Heart right ventricle (tissue), 16 donors: ENCODE data around the gene INSRR. TPM values are rescaled to one million over a fixed set of nuclear protein-coding genes. Genes with fewer than 3 reads are reported as not detected.

Experiments
- ATAC-seq, 8 donors: fragments of 200-7000 bp; cut with Tn5 transposase; one replicate each; pipeline ENCODE4 v1.9.1; 2020; ENCODE audit warnings: mild to moderate bottlenecking in 8 of 8, moderate library complexity in 8 of 8, moderate number of reproducible peaks in 1 of 8
- DNase-seq, 2 donors: peaks; one replicate each; pipeline ENCODE4 v3.0.0-alpha.2; 2020
- H3K27ac ChIP-seq, 10 donors: fragments of 200-600 bp; sonication (generic) in 2 of 10; one replicate each; pipeline versions ENCODE4 v1.5.0 to v1.8.0; 2020 to 2022; ENCODE audit warnings: mild to moderate bottlenecking in 3 of 10
- H3K27me3 ChIP-seq, 7 donors: fragments of 200-600 bp; one replicate each; pipeline ENCODE4 v1.8.0; 2021 to 2022; ENCODE audit warnings: mild to moderate bottlenecking in 2 of 7
- H3K36me3 ChIP-seq, 9 donors: fragments of 200-600 bp; sonication (generic) in 1 of 9; one replicate each; pipeline versions ENCODE4 v1.5.0 to v1.8.0; 2020 to 2022; ENCODE audit warnings: mild to moderate bottlenecking in 2 of 9
- H3K4me1 ChIP-seq, 9 donors: fragments of 200-600 bp; sonication (generic) in 1 of 9; one replicate each; pipeline versions ENCODE4 v1.5.0 to v1.8.0; 2020 to 2022; ENCODE audit warnings: mild to moderate bottlenecking in 4 of 9
- H3K4me3 ChIP-seq, 10 donors: fragments of 200-600 bp; sonication (generic) in 2 of 10; one replicate each; pipeline versions ENCODE4 v1.5.0 to v1.8.0; 2020 to 2022; ENCODE audit warnings: mild to moderate bottlenecking in 7 of 10, moderate library complexity in 2 of 10
- H3K9me3 ChIP-seq, 11 donors: fragments of 200-600 bp in 10 of 11; sonication (generic) in 2 of 11; one replicate each; pipeline versions ENCODE4 v1.5.0 to v1.8.0; 2013 to 2022; ENCODE audit warnings: mild to moderate bottlenecking in 2 of 11, control low read depth in 1 of 11, moderate library complexity in 1 of 11
- WGBS, 2 donors: extraction: QIAGEN DNeasy Blood & Tissue Kit; methylation state at CpG; one replicate each; pipeline ENCODE4 v1.1.7; 2013; ENCODE audit warnings: inconsistent platforms in 1 of 2; 5-methylcytosine and 5-hydroxymethylcytosine counted together
- intact Hi-C, 10 donors: fragments of 100-400 bp; cut with DNase I; formaldehyde crosslinking; loops; one replicate each; pipeline versions ENCODE4 v1.11.1 to v1.14.2; 2022
- polyA plus RNA-seq, 2 donors: library from polyadenylated mRNA; stranded (reverse); fragments of 200-250 nt; gene quantifications; one replicate each; pipeline ENCODE4 v1.2.3, GENCODE V29; 2013
- total RNA-seq, 10 donors: library from RNA; stranded (reverse); fragmentation: NEBNext Ultra II Directional in 3 of 10; extraction: Animal tissue kit (Norgen Biotek cat#: 25700) in 3 of 10; gene quantifications; one replicate each; pipeline versions ENCODE4 v1.2.1 to v1.2.4, GENCODE V29; 2021 to 2023
- TF ChIP-seq, protein P1 (sequence below), 9 donors: fragments of 200-600 bp; sonication (generic) in 2 of 9; IDR thresholded peaks; one replicate each; pipeline versions ENCODE4 v1.5.0 to v1.8.0; 2021 to 2022; ENCODE audit warnings: antibody characterized with exemption in 9 of 9, mild to moderate bottlenecking in 5 of 9, moderate library complexity in 1 of 9
- donor health status: Arrhythmogenic right ventricular cardiomyopathy.
- donor health status: ischemic (EF 13 %, LVEDD 7.1; RV severe dilation, severe dysfunction).
- donor health status: healthy with polysubstance abuse.
- donor health status: DM: no; HTN: yes; CAD: no.
- donor health status: DM: no; HTN: no; CAD: no.
- donor health status: ischemic (EF 25% LVEDD 6.9; RV normal size, moderate dysfunction).
- donor health status: ischemic (EF 25% LVEDD 5.7; RV mildly dilated, moderate dysfunction).
- donor health status: healthy.
- donor health status: DM: yes; HTN: yes; CAD: no.
- donor health status: Ischemic cardiomyopathy.
- donor health status: ischemic (EF 35%, LVEDD 5.7; RV mildly dilated, moderate dysfunction).
- donor health status: nonischemic (EF 11% LVEDD 7.7; RV severe dilation, severe dysfunction).
- donor health status: DM: yes; HTN: yes; CAD: no.
- donor health status: PGD.
- donor health status: ischemic (EF 29% LVEDD 5.4; RV normal size, mild dysfunction).
- donor health status: nonischemic (EF 23%, LVEDD 6.1; RV moderate dilation, normal function).

The INSRR gene
- total and polyA plus RNA-seq, 12 donors, result 0.01 to 0.80 (median 0.07) TPM

DNA sequence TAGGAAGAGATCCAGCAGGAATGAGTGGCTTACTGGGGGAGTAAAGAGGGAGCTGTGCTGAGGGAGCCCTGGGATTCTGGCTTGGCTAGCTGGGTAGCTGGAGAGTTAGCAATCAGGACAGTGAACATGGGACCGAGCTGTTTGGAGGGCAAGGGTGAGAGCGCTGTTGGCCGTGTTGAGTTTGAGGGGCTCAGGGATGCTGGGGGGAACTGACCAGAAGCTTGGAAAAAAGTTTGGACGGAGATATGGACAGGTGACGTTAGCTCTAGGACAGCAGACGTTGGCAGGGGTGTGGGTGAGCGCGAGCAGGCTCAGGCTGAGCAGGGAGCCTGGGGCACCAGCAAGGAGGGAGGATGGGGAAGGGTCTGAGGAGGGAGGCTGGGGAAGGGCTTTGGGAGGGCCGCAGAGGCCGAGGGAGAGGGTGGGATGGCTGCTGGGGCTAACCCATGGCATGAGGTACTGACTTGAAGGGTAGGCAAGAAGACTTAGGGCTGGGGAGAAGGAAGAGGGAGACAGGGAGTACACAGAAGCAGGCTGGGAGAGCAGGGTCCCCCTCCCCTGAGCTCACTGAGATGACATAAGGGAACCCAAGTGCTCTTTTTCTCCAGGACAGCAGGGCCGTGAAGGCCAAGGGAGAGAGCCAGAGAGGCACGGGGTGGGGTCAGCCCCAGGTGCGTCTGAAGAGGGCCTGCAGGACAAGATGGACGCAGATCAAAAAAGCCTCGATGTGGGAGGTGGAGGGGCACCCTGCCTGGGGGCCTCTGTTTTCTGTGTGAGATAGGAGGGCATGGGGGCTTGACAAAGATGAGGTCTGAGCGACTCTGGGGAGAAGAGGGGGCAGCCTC lies 50.5 kb downstream of the INSRR start:
- H3K4me1 ChIP-seq, result peaks cover 0 to 55% (median 28%) of the 10 kb centered on the region in 9 donors
- DNase-seq (no peak), ATAC-seq (no peak)
- peaks cover 0 to 11% (median 0%) of the 10 kb centered on the region in 9 donors for H3K36me3 ChIP-seq
- TF ChIP-seq, protein P1, sequence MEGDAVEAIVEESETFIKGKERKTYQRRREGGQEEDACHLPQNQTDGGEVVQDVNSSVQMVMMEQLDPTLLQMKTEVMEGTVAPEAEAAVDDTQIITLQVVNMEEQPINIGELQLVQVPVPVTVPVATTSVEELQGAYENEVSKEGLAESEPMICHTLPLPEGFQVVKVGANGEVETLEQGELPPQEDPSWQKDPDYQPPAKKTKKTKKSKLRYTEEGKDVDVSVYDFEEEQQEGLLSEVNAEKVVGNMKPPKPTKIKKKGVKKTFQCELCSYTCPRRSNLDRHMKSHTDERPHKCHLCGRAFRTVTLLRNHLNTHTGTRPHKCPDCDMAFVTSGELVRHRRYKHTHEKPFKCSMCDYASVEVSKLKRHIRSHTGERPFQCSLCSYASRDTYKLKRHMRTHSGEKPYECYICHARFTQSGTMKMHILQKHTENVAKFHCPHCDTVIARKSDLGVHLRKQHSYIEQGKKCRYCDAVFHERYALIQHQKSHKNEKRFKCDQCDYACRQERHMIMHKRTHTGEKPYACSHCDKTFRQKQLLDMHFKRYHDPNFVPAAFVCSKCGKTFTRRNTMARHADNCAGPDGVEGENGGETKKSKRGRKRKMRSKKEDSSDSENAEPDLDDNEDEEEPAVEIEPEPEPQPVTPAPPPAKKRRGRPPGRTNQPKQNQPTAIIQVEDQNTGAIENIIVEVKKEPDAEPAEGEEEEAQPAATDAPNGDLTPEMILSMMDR (IDR thresholded peaks at IDR 0.05), result no peak
- WGBS, 2 donors, result 95% methylated on average over 16 of the region's 16 CpGs
- no peaks in the 10 kb centered on the region for H3K9me3 ChIP-seq
- intact Hi-C loops, result loop anchor here in 1 of 10 donors (5.0 kb wide), 1 partner anchor 49 kb away; the partner anchor contains the start of gene INSRR
- H3K27me3 ChIP-seq, result peaks cover 0 to 13% (median 0%) of the 10 kb centered on the region in 7 donors
- no peak overlapping the region for H3K4me3 ChIP-seq
- H3K27ac ChIP-seq, result no peak overlapping the region

DNA sequence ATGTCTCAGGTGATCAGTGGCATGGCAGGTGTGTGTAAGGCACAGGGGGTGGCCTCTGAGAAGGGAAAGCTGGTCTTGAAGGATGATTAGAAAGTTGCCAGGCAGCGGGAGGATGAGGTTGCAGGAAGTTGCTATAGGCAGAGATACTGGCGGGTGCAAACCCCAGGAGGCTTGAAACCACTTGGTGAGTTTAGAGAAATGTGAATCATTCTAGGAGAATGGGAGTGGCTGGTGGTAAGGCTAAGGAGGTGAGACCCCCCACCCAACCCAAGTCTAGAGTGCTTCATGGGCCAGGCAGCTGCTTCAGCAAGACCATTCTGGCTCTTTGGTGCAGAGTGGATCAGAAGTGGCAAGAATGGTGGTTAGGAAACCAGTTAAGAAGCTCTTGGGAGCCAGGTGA lies 51.3 kb downstream of the INSRR start:
- ATAC-seq (no peak), DNase-seq (no peak)
- H3K4me3 ChIP-seq, result no peak overlapping the region
- intact Hi-C loops, result loop anchor here in 1 of 10 donors (5.0 kb wide), 1 partner anchor 50 kb away; the partner anchor contains the start of gene INSRR
- TF ChIP-seq, protein P1 (IDR thresholded peaks at IDR 0.05), result no peak
- 92 to 100% methylated on average over 2 of the region's 2 CpGs for WGBS, 2 donors
- no peaks in the 10 kb centered on the region for H3K9me3 ChIP-seq
- H3K36me3 ChIP-seq, result peaks cover 0 to 5% (median 0%) of the 10 kb centered on the region in 9 donors
- peaks cover 0 to 8% (median 0%) of the 10 kb centered on the region in 7 donors for H3K27me3 ChIP-seq
- H3K27ac ChIP-seq, result no peak overlapping the region
- peaks cover 0 to 48% (median 28%) of the 10 kb centered on the region in 9 donors for H3K4me1 ChIP-seq

DNA sequence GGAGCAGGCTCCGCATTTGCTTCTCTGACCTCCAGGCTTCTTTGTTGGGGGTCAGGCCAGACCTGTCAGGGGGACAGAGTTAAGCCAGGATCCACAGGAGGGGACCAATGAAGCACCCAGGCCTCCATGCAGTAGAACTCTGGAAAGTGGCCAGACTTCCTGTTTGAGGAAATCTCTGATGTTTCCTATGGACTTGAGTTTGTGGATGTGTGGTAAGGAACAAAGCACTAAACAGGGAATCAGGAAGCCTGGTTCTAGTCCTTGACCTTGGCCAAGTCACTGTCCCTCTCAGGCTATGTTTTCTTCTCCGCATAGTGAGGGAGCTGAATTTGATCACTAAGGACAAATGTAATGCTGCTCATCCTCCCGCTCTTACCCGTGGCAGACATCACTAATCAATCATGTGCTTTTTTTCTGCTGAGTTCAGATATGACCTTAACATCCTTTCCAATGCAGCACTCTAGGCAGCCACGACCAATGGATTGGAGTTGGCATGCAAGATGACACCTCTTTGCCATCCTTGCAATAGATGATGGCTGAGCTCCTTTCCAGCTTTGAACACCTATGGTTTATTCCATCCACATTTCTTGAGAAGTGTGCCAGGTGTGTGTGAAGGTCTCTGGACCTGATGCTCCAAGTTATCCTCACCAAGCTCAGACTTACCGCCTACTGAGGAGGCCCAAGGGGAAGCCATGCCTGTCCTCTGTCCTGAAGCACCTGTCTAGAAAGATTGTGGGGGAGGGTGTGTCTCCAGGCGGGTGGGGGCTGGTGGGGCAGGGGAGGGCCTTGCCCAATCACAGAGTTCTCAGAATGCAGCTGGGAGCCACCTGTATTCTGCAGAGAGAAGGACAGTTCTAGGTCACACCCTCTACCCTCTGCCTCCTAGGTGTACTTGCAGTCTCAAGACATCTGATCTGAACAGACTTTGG lies 52.1 kb downstream of the INSRR start:
- no peaks in the 10 kb centered on the region for H3K27me3 ChIP-seq
- 76 to 79% methylated on average over 7 of the region's 7 CpGs for WGBS, 2 donors
- peaks cover 0 to 50% (median 31%) of the 10 kb centered on the region in 9 donors for H3K4me1 ChIP-seq
- DNase-seq (no peak), ATAC-seq (peak in 2 of 8 donors; percentile 2 to 7)
- no peaks in the 10 kb centered on the region for H3K9me3 ChIP-seq
- intact Hi-C loops, result loop anchor here in 1 of 10 donors (5.0 kb wide), 1 partner anchor 51 kb away; the partner anchor contains the start of gene INSRR
- no peak overlapping the region for H3K4me3 ChIP-seq
- H3K27ac ChIP-seq, result peak overlapping the region in 8 of 10 donors; percentile 10 to 61 (median 56)
- peaks cover 0 to 3% (median 0%) of the 10 kb centered on the region in 9 donors for H3K36me3 ChIP-seq
- TF ChIP-seq, protein P1 (IDR thresholded peaks at IDR 0.05), result no peak
